Measurements from ENCODE around the gene MEMO1.

MEMO1 gene

DNA sequence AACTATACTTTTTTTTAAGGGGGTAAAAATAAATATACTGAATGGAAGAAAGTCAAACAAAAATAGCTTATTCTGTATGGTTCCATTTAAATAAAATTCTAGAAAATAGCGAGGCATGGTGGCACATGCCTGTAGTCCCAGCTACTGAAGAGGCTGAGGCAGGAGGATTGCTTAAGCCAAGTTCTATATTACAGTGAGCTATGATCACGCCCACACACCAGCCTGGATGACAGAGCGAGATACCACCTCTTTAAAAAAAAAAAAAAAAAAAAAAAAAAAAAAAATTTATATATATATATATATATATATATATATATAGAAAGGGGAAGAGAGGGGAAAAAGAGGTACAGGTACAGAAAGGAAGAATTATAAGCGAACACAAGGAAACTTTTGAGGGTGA is 77.7 kb downstream of the MEMO1 start:
- DNase-seq (ENCODE audit: low read depth), result peak; percentile 49
- no peak overlapping the region for H3K4me3 ChIP-seq (ENCODE audit: low read depth, low read length)
- TF ChIP-seq, protein P1, sequence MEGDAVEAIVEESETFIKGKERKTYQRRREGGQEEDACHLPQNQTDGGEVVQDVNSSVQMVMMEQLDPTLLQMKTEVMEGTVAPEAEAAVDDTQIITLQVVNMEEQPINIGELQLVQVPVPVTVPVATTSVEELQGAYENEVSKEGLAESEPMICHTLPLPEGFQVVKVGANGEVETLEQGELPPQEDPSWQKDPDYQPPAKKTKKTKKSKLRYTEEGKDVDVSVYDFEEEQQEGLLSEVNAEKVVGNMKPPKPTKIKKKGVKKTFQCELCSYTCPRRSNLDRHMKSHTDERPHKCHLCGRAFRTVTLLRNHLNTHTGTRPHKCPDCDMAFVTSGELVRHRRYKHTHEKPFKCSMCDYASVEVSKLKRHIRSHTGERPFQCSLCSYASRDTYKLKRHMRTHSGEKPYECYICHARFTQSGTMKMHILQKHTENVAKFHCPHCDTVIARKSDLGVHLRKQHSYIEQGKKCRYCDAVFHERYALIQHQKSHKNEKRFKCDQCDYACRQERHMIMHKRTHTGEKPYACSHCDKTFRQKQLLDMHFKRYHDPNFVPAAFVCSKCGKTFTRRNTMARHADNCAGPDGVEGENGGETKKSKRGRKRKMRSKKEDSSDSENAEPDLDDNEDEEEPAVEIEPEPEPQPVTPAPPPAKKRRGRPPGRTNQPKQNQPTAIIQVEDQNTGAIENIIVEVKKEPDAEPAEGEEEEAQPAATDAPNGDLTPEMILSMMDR (IDR thresholded peaks at IDR 0.05; ENCODE audit: low read depth, low read length), result no peak
- no peak for TF ChIP-seq MYC (IDR thresholded peaks at IDR 0.05; ENCODE audit: low read depth, low read length)
- no peak for TF ChIP-seq POLR2A (IDR thresholded peaks at IDR 0.05; ENCODE audit: extremely low read depth, insufficient read length)
- TF ChIP-seq, protein P2, sequence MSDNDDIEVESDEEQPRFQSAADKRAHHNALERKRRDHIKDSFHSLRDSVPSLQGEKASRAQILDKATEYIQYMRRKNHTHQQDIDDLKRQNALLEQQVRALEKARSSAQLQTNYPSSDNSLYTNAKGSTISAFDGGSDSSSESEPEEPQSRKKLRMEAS (IDR thresholded peaks at IDR 0.05; ENCODE audit: low read depth, low read length), result no peak

DNA sequence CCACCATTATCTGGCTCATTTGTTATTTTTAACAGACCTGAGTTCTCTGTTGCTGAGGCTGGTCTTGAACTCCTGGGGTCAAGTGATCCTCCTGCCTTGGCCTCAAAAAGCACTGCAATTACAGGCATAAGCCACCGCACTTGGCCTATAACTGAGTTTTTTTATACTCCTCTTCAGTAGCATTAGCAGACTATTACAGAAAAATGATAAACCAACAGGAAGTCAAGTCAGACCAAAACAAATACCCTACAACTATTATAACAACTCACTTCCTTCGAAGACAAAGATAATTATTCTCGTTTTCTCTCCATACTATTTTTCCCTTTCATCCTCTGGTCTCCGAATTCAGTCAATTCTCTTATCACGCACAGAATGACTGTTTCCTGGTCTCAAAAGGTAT is 78.2 kb downstream of the MEMO1 start:
- no peak overlapping the region for H3K4me3 ChIP-seq (ENCODE audit: low read depth, low read length)
- no peak for DNase-seq (ENCODE audit: low read depth)
- TF ChIP-seq, protein P1 (IDR thresholded peaks at IDR 0.05; ENCODE audit: low read depth, low read length), result no peak
- TF ChIP-seq POLR2A (IDR thresholded peaks at IDR 0.05; ENCODE audit: extremely low read depth, insufficient read length) (no peak), MYC (IDR thresholded peaks at IDR 0.05; ENCODE audit: low read depth, low read length) (no peak)
- TF ChIP-seq, protein P2 (IDR thresholded peaks at IDR 0.05; ENCODE audit: low read depth, low read length), result no peak

DNA sequence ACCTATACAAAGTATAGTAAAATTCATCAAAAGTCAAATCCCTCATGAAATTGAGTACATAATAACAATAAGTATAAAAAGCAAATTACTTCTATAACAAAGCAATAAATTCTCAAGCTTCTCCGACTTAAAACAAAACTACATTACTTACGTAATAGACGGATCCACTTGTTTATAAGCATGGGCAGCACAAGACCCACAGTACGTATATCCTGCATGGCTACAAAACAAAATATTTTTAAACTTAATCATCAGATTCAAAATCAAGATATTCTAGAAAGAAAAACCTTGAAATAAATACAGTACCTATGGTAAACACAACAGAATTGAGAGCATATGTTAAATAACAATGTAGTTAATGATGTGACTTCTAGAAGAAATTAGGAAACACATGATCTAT is 78.9 kb downstream of the MEMO1 start:
- H3K4me3 ChIP-seq (ENCODE audit: low read depth, low read length), result no peak overlapping the region
- no peak for DNase-seq (ENCODE audit: low read depth)
- TF ChIP-seq, protein P2 (IDR thresholded peaks at IDR 0.05; ENCODE audit: low read depth, low read length), result no peak
- TF ChIP-seq POLR2A (IDR thresholded peaks at IDR 0.05; ENCODE audit: extremely low read depth, insufficient read length) (no peak), MYC (IDR thresholded peaks at IDR 0.05; ENCODE audit: low read depth, low read length) (no peak)
- TF ChIP-seq, protein P1 (IDR thresholded peaks at IDR 0.05; ENCODE audit: low read depth, low read length), result no peak

DNA sequence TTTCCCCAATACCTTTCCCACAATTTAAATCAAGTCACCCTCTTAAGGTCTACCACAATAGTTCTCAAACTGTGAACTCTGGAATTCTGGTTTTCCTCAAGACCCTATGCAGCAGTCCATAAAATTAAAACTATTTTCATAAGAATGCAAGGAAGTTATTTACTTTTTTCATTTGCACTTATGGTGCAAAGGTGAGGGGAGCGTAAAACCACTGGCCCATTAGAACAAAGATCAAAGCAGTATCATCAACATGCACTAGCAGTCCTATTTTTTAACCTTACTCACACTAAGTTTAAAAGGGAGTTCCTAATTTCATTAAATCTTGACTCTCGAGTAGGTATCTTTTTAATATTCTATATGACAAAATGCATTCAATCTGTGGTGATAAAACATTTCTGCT is 85.3 kb downstream of the MEMO1 start:
- no peak for DNase-seq (ENCODE audit: low read depth)
- TF ChIP-seq POLR2A (IDR thresholded peaks at IDR 0.05; ENCODE audit: extremely low read depth, insufficient read length) (no peak), MYC (IDR thresholded peaks at IDR 0.05; ENCODE audit: low read depth, low read length) (no peak)
- TF ChIP-seq, protein P1 (IDR thresholded peaks at IDR 0.05; ENCODE audit: low read depth, low read length), result no peak
- TF ChIP-seq, protein P2 (IDR thresholded peaks at IDR 0.05; ENCODE audit: low read depth, low read length), result no peak
- no peak overlapping the region for H3K4me3 ChIP-seq (ENCODE audit: low read depth, low read length)

DNA sequence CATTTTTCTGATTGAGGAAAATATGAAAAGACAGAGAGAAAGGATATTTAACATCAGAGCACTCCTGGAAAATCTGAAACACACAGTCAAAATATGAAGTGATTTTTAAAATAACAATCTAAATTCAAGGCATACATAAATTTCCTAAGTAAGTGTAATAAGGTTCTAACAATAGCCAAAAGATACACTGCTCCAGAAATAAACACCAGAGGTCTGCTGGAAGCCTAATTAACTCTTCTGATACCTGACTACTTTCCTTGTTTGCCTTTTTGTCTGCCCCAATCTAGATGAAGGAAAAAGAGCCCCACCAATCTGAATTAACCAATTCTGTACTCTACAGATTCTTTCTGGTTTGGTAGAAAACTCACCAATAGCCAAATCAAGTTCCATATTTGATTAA is 87.1 kb downstream of the MEMO1 start:
- H3K4me3 ChIP-seq (ENCODE audit: low read depth, low read length), result no peak overlapping the region
- no peak for DNase-seq (ENCODE audit: low read depth)
- TF ChIP-seq MYC (IDR thresholded peaks at IDR 0.05; ENCODE audit: low read depth, low read length) (no peak), POLR2A (IDR thresholded peaks at IDR 0.05; ENCODE audit: extremely low read depth, insufficient read length) (no peak)

DNA sequence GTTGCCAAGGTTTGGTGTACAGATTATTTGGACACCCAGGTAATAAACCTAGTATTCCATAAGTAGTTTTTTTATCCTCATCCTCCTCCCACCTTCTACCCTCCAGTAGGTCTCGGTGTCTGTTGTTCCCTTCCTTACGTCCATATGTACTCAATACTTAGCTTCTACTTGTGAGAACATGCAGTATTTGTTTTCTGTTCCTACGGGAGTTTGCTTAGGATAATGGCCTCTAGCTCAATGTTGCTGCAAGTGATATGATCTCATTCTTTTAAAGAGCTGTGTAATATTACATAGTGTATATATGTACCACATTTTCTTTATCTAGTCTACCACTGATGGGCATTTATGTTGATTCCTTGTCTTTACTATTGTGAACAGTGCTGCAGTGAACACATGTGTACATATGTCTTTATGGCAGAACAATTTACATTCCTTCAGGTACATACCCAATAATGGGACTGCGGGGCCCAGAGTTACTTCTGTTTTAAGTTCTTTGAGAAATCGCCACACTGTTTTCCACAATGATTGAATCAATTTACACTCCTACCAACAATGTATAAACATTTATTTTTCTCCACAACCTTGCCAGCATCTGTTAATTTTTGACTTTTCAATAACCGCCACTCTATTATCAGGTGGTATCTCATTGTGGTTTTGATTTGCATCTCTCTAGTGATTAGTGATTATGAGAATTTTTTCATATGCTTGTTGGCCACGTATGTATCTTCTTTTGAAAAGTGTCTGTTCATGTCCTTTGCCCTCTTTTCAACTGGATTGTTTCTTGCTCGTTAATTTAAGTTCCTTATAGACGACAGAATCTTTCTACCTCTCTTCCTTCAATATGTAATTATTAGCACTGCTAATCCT is 88.0 kb downstream of the MEMO1 start:
- H3K4me3 ChIP-seq (ENCODE audit: low read depth, low read length), result no peak overlapping the region
- TF ChIP-seq POLR2A (IDR thresholded peaks at IDR 0.05; ENCODE audit: extremely low read depth, insufficient read length), result no peak
- TF ChIP-seq, protein P2 (IDR thresholded peaks at IDR 0.05; ENCODE audit: low read depth, low read length), result no peak
- TF ChIP-seq, protein P1 (IDR thresholded peaks at IDR 0.05; ENCODE audit: low read depth, low read length), result no peak
- no peak for TF ChIP-seq MYC (IDR thresholded peaks at IDR 0.05; ENCODE audit: low read depth, low read length)
- no peak for DNase-seq (ENCODE audit: low read depth)

Measured in NB4 (cell line).